Measurements from ENCODE around the gene TNNC2. TPM values are rescaled to one million over a fixed set of nuclear protein-coding genes. Genes with fewer than 3 reads are reported as not detected.

Gene TNNC2
- total RNA-seq, 2 donors from 2014 or later, result 2.9 to 3.8 TPM

- Histone ChIP-seq H3K4me1 (peaks cover 6% of the 10 kb centered on the region), H3K9ac (ENCODE audit: low read depth in 2 of 2, low read length in 2 of 2) (no peak overlapping the region), H3K9me3 (no peaks in the 10 kb centered on the region), H3K36me3 (no peaks in the 10 kb centered on the region), H3K27me3 (no peaks in the 10 kb centered on the region), H3K4me3 (no peak overlapping the region), H3K27ac (no peak overlapping the region)
- no peak for TF ChIP-seq CTCF (IDR thresholded peaks at IDR 0.05)
- DNase-seq, result no peak
- intact Hi-C loops (cut with DNase I), result loop anchor here (10.0 kb wide), 1 partner anchor 57 kb away; the partner anchor contains the start of genes SPATA25 and ZSWIM1
These were observed 600 bp upstream of the TNNC2 start for GRCh38 chr20:45827712-45828111.

- Histone ChIP-seq H3K9ac (ENCODE audit: low read depth in 2 of 2, low read length in 2 of 2) (no peak overlapping the region), H3K9me3 (no peaks in the 10 kb centered on the region), H3K36me3 (no peaks in the 10 kb centered on the region), H3K27ac (no peak overlapping the region), H3K27me3 (no peaks in the 10 kb centered on the region), H3K4me1 (peaks cover 9% of the 10 kb centered on the region), H3K4me3 (no peak overlapping the region)
- no peak for DNase-seq
- TF ChIP-seq CTCF (IDR thresholded peaks at IDR 0.05), result no peak
- intact Hi-C loops (cut with DNase I), result loop anchor here (10.0 kb wide), 1 partner anchor 58 kb away; the partner anchor contains the start of genes SPATA25 and ZSWIM1
These were observed 612 bp downstream of the TNNC2 start for GRCh38 chr20:45826381-45827019.

GRCh38 chr20:45823949-45824835 lies 2.9 kb downstream of the TNNC2 start:
- Histone ChIP-seq H3K4me3 (peak overlapping the region; percentile 23), H3K36me3 (no peaks in the 10 kb centered on the region), H3K4me1 (peaks cover 9% of the 10 kb centered on the region), H3K9me3 (no peaks in the 10 kb centered on the region), H3K27ac (no peak overlapping the region), H3K27me3 (no peaks in the 10 kb centered on the region), H3K9ac (ENCODE audit: low read depth in 2 of 2, low read length in 2 of 2) (peak overlapping the region; percentile 43 to 46)
- intact Hi-C loops (cut with DNase I), result loop anchor here (2.0 to 10.0 kb wide), 2 partner anchors 61 to 139 kb away; partner anchors contain the start of genes SPATA25 and ZSWIM1
- DNase-seq, result peak; percentile 63
- TF ChIP-seq CTCF (IDR thresholded peaks at IDR 0.05), result peak; percentile 42

DNA sequence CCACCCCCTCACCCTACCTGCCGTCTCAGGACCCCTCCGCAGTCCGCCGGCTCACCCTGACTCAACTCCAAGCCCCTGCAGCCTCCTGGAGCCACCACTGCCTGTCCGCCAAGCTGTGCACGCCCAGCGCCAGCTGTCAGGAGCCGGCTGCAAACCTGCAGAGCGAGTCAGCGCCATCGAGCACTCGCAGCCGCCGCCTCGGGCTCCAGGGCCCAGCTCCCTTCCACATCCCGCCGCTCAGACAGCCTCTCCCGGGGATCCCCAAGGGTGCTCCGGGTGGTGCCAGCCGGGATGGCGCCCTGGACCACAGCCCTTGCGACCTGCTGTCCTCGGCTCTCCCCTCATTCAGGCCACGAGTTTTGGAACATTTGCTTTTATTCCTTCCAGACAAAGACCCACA lies 4.3 kb downstream of the TNNC2 start:
- intact Hi-C loops (cut with DNase I), result loop anchor here (10.0 kb wide), 1 partner anchor 62 kb away; the partner anchor contains the start of genes SPATA25 and ZSWIM1
- TF ChIP-seq CTCF (IDR thresholded peaks at IDR 0.05), result no peak
- Histone ChIP-seq H3K27ac (peak overlapping the region; percentile 50), H3K27me3 (no peaks in the 10 kb centered on the region), H3K9ac (ENCODE audit: low read depth in 2 of 2, low read length in 2 of 2) (peak overlapping the region; percentile 28 to 73), H3K4me3 (peak overlapping the region; percentile 22), H3K4me1 (peaks cover 9% of the 10 kb centered on the region), H3K9me3 (no peaks in the 10 kb centered on the region), H3K36me3 (no peaks in the 10 kb centered on the region)
- DNase-seq, result peak; percentile 67

- Histone ChIP-seq H3K4me3 (no peak overlapping the region), H3K27ac (peak overlapping the region; percentile 50)
- intact Hi-C loops (cut with DNase I), result loop anchor here (10.0 kb wide), 1 partner anchor 63 kb away; the partner anchor contains the start of genes SPATA25 and ZSWIM1
These were observed 5.2 kb downstream of the TNNC2 start for GRCh38 chr20:45821947-45822346.

More at GRCh38 chr20:45821947-45822346, 5.2 kb downstream of the TNNC2 start:
- Histone ChIP-seq H3K4me1 (peaks cover 9% of the 10 kb centered on the region), H3K9me3 (no peaks in the 10 kb centered on the region), H3K36me3 (no peaks in the 10 kb centered on the region), H3K9ac (ENCODE audit: low read depth in 2 of 2, low read length in 2 of 2) (no peak overlapping the region), H3K27me3 (no peaks in the 10 kb centered on the region)
- peak; percentile 72 for DNase-seq
- TF ChIP-seq CTCF (IDR thresholded peaks at IDR 0.05), result no peak

Data from colonic mucosa (tissue), 4 donors.